ENCODE results near the gene KCNG4.

KCNG4 gene

GRCh38 chr16:84182680-84183571, 56.9 kb downstream of the KCNG4 start:
- no peak overlapping the region for H3K27ac ChIP-seq
- TF ChIP-seq ZFX (IDR thresholded peaks at IDR 0.05) (no peak), CTCF (conservative IDR thresholded peaks at IDR 0.05) (no peak)

- no peak for TF ChIP-seq CTCF (conservative IDR thresholded peaks at IDR 0.05)
- TF ChIP-seq ZFX (IDR thresholded peaks at IDR 0.05): no peak
- H3K27ac ChIP-seq: no peak overlapping the region
Observed at GRCh38 chr16:84182104-84182503, 57.7 kb downstream of the KCNG4 start.

- TF ChIP-seq ZFX (IDR thresholded peaks at IDR 0.05): no peak
- no peak for TF ChIP-seq CTCF (conservative IDR thresholded peaks at IDR 0.05)
- no peak overlapping the region for H3K27ac ChIP-seq
Observed at GRCh38 chr16:84181144-84181915, 58.5 kb downstream of the KCNG4 start.

- H3K27ac ChIP-seq: no peak overlapping the region
- TF ChIP-seq ZFX (IDR thresholded peaks at IDR 0.05): no peak
Observed at GRCh38 chr16:84180519-84181140, 59.2 kb downstream of the KCNG4 start.

- H3K27ac ChIP-seq: no peak overlapping the region
- TF ChIP-seq CTCF (conservative IDR thresholded peaks at IDR 0.05) (no peak), ZFX (IDR thresholded peaks at IDR 0.05) (no peak)
Observed at GRCh38 chr16:84179612-84180320, 60.0 kb downstream of the KCNG4 start.

- no peak for TF ChIP-seq ZFX (IDR thresholded peaks at IDR 0.05)
- no peak overlapping the region for H3K27ac ChIP-seq
Observed at GRCh38 chr16:84178892-84179611, 60.8 kb downstream of the KCNG4 start.

GRCh38 chr16:84178146-84178765, 61.6 kb downstream of the KCNG4 start:
- TF ChIP-seq ZFX (IDR thresholded peaks at IDR 0.05): no peak
- TF ChIP-seq CTCF (conservative IDR thresholded peaks at IDR 0.05): no peak
- no peak overlapping the region for H3K27ac ChIP-seq
